ENCODE data around the gene PIBF1. TPM values are rescaled to one million over a fixed set of nuclear protein-coding genes. Genes with fewer than 3 reads are reported as not detected.

The PIBF1 gene
- total and polyA plus RNA-seq, 2 of the 4 experiments (the other 2 are of a cell fraction) = 5.1 to 13.3 TPM

DNA sequence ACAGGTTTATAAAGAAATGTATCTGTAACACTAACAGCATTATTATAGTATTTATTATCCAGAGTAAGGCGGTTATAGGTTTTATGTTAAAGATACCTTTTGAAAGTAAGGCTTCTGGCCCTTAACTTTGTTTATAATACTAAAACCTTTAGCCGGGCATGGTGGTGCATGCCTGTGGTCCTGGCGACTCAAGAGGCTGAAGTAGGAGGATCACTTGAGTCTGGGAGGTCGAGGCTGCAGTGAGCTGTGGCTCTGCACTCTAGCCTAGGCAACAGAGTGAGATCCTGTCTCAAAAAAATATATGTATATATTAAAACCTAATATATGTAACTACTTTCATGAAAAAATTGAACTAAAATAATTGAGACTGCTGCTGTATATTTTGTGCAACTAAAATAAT, 178.2 kb downstream of the PIBF1 start:
- Histone ChIP-seq H3K4me3 (ENCODE audit: insufficient read depth, low read depth, low read length) (no peak overlapping the region), H3K23ac (ENCODE audit: low read depth, low read length) (no peak overlapping the region), H3K79me1 (ENCODE audit: low read depth in 1 of 2, low read length in 2 of 2) (no peaks in the 10 kb centered on the region), H3K36me3 (ENCODE audit: control insufficient read depth, insufficient read depth, low read length) (peaks cover 1% of the 10 kb centered on the region; the same call in 1 of the 2 replicates), H3K18ac (ENCODE audit: low read depth, low read length) (no peak overlapping the region), H3K4me1 (ENCODE audit: control insufficient read depth, insufficient read depth, low read length) (no peaks in the 10 kb centered on the region), H3K9ac (ENCODE audit: low read depth, low read length) (no peak overlapping the region), H2AK5ac (ENCODE audit: low read depth, low read length) (no peak overlapping the region), H2AK9ac (replicated peaks; ENCODE audit: low read depth, low read length, poor library complexity) (no peak overlapping the region), H3K4ac (ENCODE audit: low read depth, low read length) (no peak overlapping the region), H3K14ac (replicated peaks; ENCODE audit: low read depth, low read length) (no peak overlapping the region), H2BK120ac (ENCODE audit: low read depth, low read length) (no peak overlapping the region), H3K27me3 (ENCODE audit: control insufficient read depth, insufficient read depth, low read length) (no peaks in the 10 kb centered on the region), H2BK5ac (ENCODE audit: low read depth, low read length, poor library complexity, severe bottlenecking) (no peak overlapping the region), H3K9me1 (ENCODE audit: insufficient read depth, low read length) (no peaks in the 10 kb centered on the region), H2AFZ (replicated peaks; ENCODE audit: low read length, poor library complexity) (no peak overlapping the region), H4K8ac (ENCODE audit: low read depth in 2 of 2, low read length in 2 of 2) (no peak overlapping the region), H4K5ac (ENCODE audit: low read depth, low read length) (no peak overlapping the region), H3K9me3 (ENCODE audit: control insufficient read depth, insufficient read depth, low read length) (no peaks in the 10 kb centered on the region), H3K56ac (ENCODE audit: extremely low read depth, insufficient read depth, low read length) (no peak overlapping the region), H2BK15ac (ENCODE audit: low read depth, low read length) (no peak overlapping the region), H4K91ac (ENCODE audit: insufficient read depth, low read depth, low read length) (no peak overlapping the region), H3K4me2 (ENCODE audit: low read depth, low read length) (no peak overlapping the region), H2BK20ac (ENCODE audit: low read depth, low read length) (no peak overlapping the region), H4K20me1 (ENCODE audit: insufficient read depth, low read length) (no peaks in the 10 kb centered on the region), H3K27ac (ENCODE audit: insufficient read depth, low read length) (no peak overlapping the region)
- WGBS, 2 experiments (ENCODE audit: extremely low coverage in 2 of 2, insufficient read length in 1 of 2) = no CpG with 5 or more reads among the region's 4 CpGs
- ChIA-PET POLR2A (ENCODE audit: unreplicated experiment) (no interaction called here), CTCF (no interaction called here)
- TF ChIP-seq RCOR1 (IDR thresholded peaks at IDR 0.05; ENCODE audit: insufficient replicate concordance, low read length) (no peak), CEBPB (IDR thresholded peaks at IDR 0.05; ENCODE audit: low read depth, low read length) (no peak), MAZ (IDR thresholded peaks at IDR 0.05; ENCODE audit: borderline replicate concordance, low read depth, low read length) (no peak), RAD21 (IDR thresholded peaks at IDR 0.05; ENCODE audit: low read length) (no peak), CHD1 (IDR thresholded peaks at IDR 0.05; ENCODE audit: low read depth, low read length) (no peak)
- TF ChIP-seq, protein P1, sequence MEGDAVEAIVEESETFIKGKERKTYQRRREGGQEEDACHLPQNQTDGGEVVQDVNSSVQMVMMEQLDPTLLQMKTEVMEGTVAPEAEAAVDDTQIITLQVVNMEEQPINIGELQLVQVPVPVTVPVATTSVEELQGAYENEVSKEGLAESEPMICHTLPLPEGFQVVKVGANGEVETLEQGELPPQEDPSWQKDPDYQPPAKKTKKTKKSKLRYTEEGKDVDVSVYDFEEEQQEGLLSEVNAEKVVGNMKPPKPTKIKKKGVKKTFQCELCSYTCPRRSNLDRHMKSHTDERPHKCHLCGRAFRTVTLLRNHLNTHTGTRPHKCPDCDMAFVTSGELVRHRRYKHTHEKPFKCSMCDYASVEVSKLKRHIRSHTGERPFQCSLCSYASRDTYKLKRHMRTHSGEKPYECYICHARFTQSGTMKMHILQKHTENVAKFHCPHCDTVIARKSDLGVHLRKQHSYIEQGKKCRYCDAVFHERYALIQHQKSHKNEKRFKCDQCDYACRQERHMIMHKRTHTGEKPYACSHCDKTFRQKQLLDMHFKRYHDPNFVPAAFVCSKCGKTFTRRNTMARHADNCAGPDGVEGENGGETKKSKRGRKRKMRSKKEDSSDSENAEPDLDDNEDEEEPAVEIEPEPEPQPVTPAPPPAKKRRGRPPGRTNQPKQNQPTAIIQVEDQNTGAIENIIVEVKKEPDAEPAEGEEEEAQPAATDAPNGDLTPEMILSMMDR (conservative IDR thresholded peaks at IDR 0.05; ENCODE audit: low read depth, low read length) = no peak
- TF ChIP-seq, protein P2, sequence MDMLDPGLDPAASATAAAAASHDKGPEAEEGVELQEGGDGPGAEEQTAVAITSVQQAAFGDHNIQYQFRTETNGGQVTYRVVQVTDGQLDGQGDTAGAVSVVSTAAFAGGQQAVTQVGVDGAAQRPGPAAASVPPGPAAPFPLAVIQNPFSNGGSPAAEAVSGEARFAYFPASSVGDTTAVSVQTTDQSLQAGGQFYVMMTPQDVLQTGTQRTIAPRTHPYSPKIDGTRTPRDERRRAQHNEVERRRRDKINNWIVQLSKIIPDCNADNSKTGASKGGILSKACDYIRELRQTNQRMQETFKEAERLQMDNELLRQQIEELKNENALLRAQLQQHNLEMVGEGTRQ (IDR thresholded peaks at IDR 0.05; ENCODE audit: low read depth, low read length) = no peak
- intact Hi-C loops (cut with micrococcal nuclease) (no loop called here), dilution Hi-C loops (cut with HindIII; ENCODE audit: low sequenced_read_pairs, unreplicated experiment) (no loop called here), in situ Hi-C loops (cut with MboI; ENCODE audit: low sequenced_read_pairs) (no loop called here)
- no TSS peak for BruUV-seq (replicated peaks)
- DNase-seq (no peak), ATAC-seq (ENCODE audit: low read depth) (no peak)

Measured in IMR-90 (cell line).